Heart left ventricle (tissue), 16 donors: ENCODE data around the gene KIF24. TPM values are rescaled to one million over a fixed set of nuclear protein-coding genes. Genes with fewer than 3 reads are reported as not detected.
A peak's percentile ranks its signal among the peaks of the same experiment; 100 is the strongest.

Experiments used
- ATAC-seq, 4 donors: fragments of 200-7000 bp; cut with Tn5 transposase; one replicate each; pipeline ENCODE4 v1.9.1; 2020 to 2022; ENCODE audit warnings: moderate library complexity in 4 of 4, mild to moderate bottlenecking in 3 of 4, moderate number of reproducible peaks in 1 of 4
- DNase-seq, 5 donors: peaks; one replicate each; pipeline ENCODE4 v3.0.0-alpha.2; 2020
- H3K27ac ChIP-seq, 12 donors: fragments of 200-600 bp; sonication (generic) in 4 of 12; one replicate each; pipeline versions ENCODE4 v1.5.0 to v1.8.0; 2016 to 2022; ENCODE audit warnings: mild to moderate bottlenecking in 2 of 12
- H3K27me3 ChIP-seq, 9 donors: fragments of 200-600 bp; sonication (generic) in 2 of 9; one replicate each; pipeline versions ENCODE4 v1.5.1 to v1.8.0; 2016 to 2022; ENCODE audit warnings: mild to moderate bottlenecking in 3 of 9
- H3K36me3 ChIP-seq, 9 donors: fragments of 200-600 bp; sonication (generic) in 2 of 9; one replicate each; pipeline versions ENCODE4 v1.5.0 to v1.8.0; 2018 to 2022; ENCODE audit warnings: mild to moderate bottlenecking in 2 of 9
- H3K4me1 ChIP-seq, 12 donors: fragments of 200-600 bp; sonication (generic) in 4 of 12; one replicate each; pipeline versions ENCODE4 v1.5.0 to v1.8.0; 2016 to 2022; ENCODE audit warnings: mild to moderate bottlenecking in 3 of 12
- H3K4me3 ChIP-seq, 12 donors: fragments of 200-600 bp; sonication (generic) in 4 of 12; one replicate each; pipeline versions ENCODE4 v1.5.0 to v1.8.0; 2017 to 2022; ENCODE audit warnings: mild to moderate bottlenecking in 9 of 12, moderate library complexity in 4 of 12
- H3K9me3 ChIP-seq, 12 donors: fragments of 200-600 bp; sonication (generic) in 4 of 12; one replicate each; pipeline versions ENCODE4 v1.5.0 to v1.8.0; 2016 to 2022; ENCODE audit warnings: mild to moderate bottlenecking in 1 of 12
- POLR2A ChIP-seq, 2 donors: fragments of 450-650 bp; IDR thresholded peaks; one replicate each; pipeline ENCODE4 v1.6.1; 2017; ENCODE audit warnings: antibody characterized with exemption in 2 of 2, mild to moderate bottlenecking in 2 of 2, moderate library complexity in 2 of 2
- WGBS, 4 donors: extraction: QIAGEN DNeasy Blood & Tissue Kit in 2 of 4; methylation state at CpG; one replicate each; pipeline versions ENCODE4 v1.1.5 to v1.1.7; 2013 to 2018; 5-methylcytosine and 5-hydroxymethylcytosine counted together
- intact Hi-C, 10 donors: fragments of 100-400 bp; cut with DNase I; formaldehyde crosslinking; loops; one replicate each; pipeline versions ENCODE4 v1.11.1 to v1.14.2; 2022
- polyA plus RNA-seq, 2 donors: library from polyadenylated mRNA; stranded (reverse); fragments of 200-250 nt; gene quantifications; one replicate each; pipeline ENCODE4 v1.2.3, GENCODE V29; 2013
- total RNA-seq, 9 donors: library from RNA; depleted of rRNA in 2 of 9; stranded (reverse); fragments of >200 nt in 2 of 9; fragmentation: NEBNext Ultra II Directional in 3 of 9; extraction: Animal tissue kit (Norgen Biotek cat#: 25700) in 3 of 9; gene quantifications; one replicate each; pipeline versions ENCODE4 v1.1.0 to v1.2.4, GENCODE V29; 2016 to 2023
- TF ChIP-seq, protein P1 (sequence below), 12 donors: fragments of 200-600 bp; sonication (generic) in 4 of 12; IDR thresholded peaks; one replicate each; pipeline versions ENCODE4 v1.5.0 to v1.8.0; 2018 to 2022; ENCODE audit warnings: antibody characterized with exemption in 12 of 12, mild to moderate bottlenecking in 5 of 12
- donor health status: ischemic (EF 13 %, LVEDD 7.1; RV severe dilation, severe dysfunction).
- donor health status: healthy with polysubstance abuse.
- donor health status: DM: no; HTN: yes; CAD: no.
- donor health status: DM: no; HTN: no; CAD: no.
- donor health status: ischemic (EF 25% LVEDD 6.9; RV normal size, moderate dysfunction).
- donor health status: ischemic (EF 25% LVEDD 5.7; RV mildly dilated, moderate dysfunction).
- donor health status: healthy.
- donor health status: DM: yes; HTN: yes; CAD: no.
- donor health status: ischemic (EF 35%, LVEDD 5.7; RV mildly dilated, moderate dysfunction).
- donor health status: nonischemic (EF 11% LVEDD 7.7; RV severe dilation, severe dysfunction).
- donor health status: DM: yes; HTN: yes; CAD: no.
- donor health status: PGD.
- donor health status: ischemic (EF 29% LVEDD 5.4; RV normal size, mild dysfunction).
- donor health status: nonischemic (EF 23%, LVEDD 6.1; RV moderate dilation, normal function).

Gene KIF24
- total and polyA plus RNA-seq, 11 donors, result 0.19 to 1.6 (median 0.64) TPM

DNA sequence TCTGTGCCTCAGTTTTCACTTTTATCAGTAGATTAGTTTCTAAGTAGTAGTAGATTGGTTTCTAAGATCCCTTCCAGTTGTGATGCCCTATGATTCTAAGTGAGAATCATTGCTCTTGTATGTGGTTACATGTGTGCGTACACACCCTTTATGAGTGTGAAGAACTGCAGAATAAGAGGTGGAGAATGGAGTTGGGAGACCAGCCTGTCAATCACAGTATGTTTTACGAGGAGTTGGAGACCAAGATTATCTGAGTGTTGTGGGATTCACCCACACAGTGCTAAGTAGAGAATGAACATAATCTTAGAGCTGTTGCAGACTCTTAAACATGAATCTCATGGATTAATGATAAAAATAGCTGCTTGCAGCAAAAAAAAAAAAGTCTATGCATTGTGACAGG is 37.6 kb downstream of the KIF24 start:
- intact Hi-C loops, result no loop called here
- WGBS, 4 donors, result 86 to 91% (median 88%) methylated on average over 2 of the region's 2 CpGs
- no peak for ATAC-seq

DNA sequence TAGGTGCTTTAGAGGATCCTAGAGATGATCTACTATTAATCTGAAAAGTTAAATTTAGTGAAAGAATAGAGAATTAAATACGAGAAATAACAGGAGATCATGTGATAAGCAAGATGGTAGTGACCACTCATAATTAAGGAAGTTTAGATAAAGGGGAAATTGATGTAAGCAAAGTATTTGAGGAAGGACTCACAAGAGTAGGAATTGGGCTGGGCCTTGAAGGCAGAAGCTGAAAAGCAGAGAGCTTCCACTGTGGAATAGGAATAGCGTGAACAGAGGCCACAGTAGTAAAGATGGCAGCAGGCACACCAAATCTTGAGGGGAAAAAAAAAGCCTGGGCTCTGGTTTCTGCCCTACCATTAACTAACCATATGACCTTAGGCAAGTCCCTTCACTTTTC is 38.0 kb downstream of the KIF24 start:
- 86 to 92% (median 88%) methylated on average over 2 of the region's 2 CpGs for WGBS, 4 donors
- intact Hi-C loops, result no loop called here
- no peaks in the 10 kb centered on the region for H3K9me3 ChIP-seq
- ATAC-seq (peak in 1 of 4 donors; percentile 34), DNase-seq (peak in 1 of 5 donors; percentile 8)
- no peaks in the 10 kb centered on the region for H3K27me3 ChIP-seq
- no peaks in the 10 kb centered on the region for H3K36me3 ChIP-seq
- peak overlapping the region in 1 of 12 donors; percentile 78 for H3K27ac ChIP-seq
- H3K4me1 ChIP-seq, result peaks cover 0 to 10% (median 0%) of the 10 kb centered on the region in 12 donors
- TF ChIP-seq POLR2A (IDR thresholded peaks at IDR 0.05), result no peak
- TF ChIP-seq, protein P1, sequence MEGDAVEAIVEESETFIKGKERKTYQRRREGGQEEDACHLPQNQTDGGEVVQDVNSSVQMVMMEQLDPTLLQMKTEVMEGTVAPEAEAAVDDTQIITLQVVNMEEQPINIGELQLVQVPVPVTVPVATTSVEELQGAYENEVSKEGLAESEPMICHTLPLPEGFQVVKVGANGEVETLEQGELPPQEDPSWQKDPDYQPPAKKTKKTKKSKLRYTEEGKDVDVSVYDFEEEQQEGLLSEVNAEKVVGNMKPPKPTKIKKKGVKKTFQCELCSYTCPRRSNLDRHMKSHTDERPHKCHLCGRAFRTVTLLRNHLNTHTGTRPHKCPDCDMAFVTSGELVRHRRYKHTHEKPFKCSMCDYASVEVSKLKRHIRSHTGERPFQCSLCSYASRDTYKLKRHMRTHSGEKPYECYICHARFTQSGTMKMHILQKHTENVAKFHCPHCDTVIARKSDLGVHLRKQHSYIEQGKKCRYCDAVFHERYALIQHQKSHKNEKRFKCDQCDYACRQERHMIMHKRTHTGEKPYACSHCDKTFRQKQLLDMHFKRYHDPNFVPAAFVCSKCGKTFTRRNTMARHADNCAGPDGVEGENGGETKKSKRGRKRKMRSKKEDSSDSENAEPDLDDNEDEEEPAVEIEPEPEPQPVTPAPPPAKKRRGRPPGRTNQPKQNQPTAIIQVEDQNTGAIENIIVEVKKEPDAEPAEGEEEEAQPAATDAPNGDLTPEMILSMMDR (IDR thresholded peaks at IDR 0.05), result no peak
- no peak overlapping the region for H3K4me3 ChIP-seq

More for the DNA sequence above, 37.6 kb downstream of the KIF24 start:
- TF ChIP-seq, protein P1 (IDR thresholded peaks at IDR 0.05), result no peak
- TF ChIP-seq POLR2A (IDR thresholded peaks at IDR 0.05), result no peak
- Histone ChIP-seq H3K27ac (peak overlapping the region in 1 of 12 donors; percentile 78), H3K9me3 (no peaks in the 10 kb centered on the region), H3K36me3 (no peaks in the 10 kb centered on the region), H3K4me1 (peaks cover 0 to 10% (median 0%) of the 10 kb centered on the region in 12 donors), H3K4me3 (no peak overlapping the region), H3K27me3 (no peaks in the 10 kb centered on the region)
- DNase-seq, result no peak

DNA sequence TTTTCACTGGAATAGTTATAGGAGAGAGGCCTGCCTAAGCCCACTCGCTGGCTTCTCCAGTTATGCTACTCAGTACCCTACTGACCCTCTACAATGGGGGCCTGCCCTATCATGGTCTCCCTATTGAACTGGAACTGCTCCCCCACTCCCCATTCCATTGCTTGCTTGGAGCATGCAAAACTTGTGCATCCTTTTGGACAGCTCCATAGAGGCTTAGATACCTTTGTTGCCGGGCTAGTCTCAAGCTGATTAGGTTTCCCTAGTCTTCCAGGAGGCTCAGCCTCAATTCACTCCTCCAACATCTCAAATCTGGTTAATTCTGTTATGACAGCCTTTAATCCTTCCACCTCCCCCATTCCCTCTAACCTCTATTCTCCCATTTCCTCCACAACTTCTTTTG is 39.9 kb downstream of the KIF24 start:
- intact Hi-C loops, result no loop called here
- Histone ChIP-seq H3K27me3 (no peaks in the 10 kb centered on the region), H3K9me3 (no peaks in the 10 kb centered on the region), H3K4me3 (no peak overlapping the region), H3K4me1 (peaks cover 0 to 10% (median 0%) of the 10 kb centered on the region in 12 donors), H3K36me3 (no peaks in the 10 kb centered on the region), H3K27ac (no peak overlapping the region)
- ATAC-seq, result no peak
- TF ChIP-seq, protein P1 (IDR thresholded peaks at IDR 0.05), result no peak
- no peak for TF ChIP-seq POLR2A (IDR thresholded peaks at IDR 0.05)
- 64 to 89% (median 87%) methylated on average over 2 of the region's 2 CpGs for WGBS, 4 donors
- no peak for DNase-seq

DNA sequence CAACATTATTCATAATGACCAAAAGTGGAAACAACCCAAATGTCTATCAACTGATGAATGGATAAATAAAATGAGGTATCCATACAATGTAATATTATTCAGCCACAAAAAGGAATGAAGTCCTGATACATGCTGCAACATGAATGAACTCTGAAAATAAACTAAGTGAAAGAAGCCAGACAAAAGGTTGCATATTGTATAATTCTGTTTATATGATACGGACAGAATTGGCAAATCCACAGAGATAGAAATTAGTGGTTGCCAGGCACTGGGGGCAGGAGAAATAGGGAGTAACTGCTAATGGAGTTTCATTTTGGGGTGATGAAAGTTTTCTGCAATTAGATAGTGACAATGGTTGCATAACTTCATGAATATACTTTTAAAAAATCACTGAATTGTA is 47.0 kb downstream of the KIF24 start:
- intact Hi-C loops, result no loop called here
- H3K4me3 ChIP-seq, result no peak overlapping the region
- TF ChIP-seq POLR2A (IDR thresholded peaks at IDR 0.05), result no peak
- TF ChIP-seq, protein P1 (IDR thresholded peaks at IDR 0.05), result no peak
- H3K36me3 ChIP-seq, result no peaks in the 10 kb centered on the region
- no peaks in the 10 kb centered on the region for H3K27me3 ChIP-seq
- DNase-seq (no peak), ATAC-seq (no peak)
- WGBS, 4 donors, result 92 to 96% (median 93%) methylated on average over 1 of the region's 1 CpG
- no peaks in the 10 kb centered on the region for H3K9me3 ChIP-seq
- no peak overlapping the region for H3K27ac ChIP-seq
- H3K4me1 ChIP-seq, result peaks cover 0 to 14% (median 0%) of the 10 kb centered on the region in 12 donors
